ENCODE measurements around the gene SMIM7. TPM values are rescaled to one million over a fixed set of nuclear protein-coding genes. Genes with fewer than 3 reads are reported as not detected.
"Not testable (repeated sequence)": the region's sequence is repeated elsewhere in the genome, so short reads cannot be mapped to it uniquely, and the experiment has no call there.

The SMIM7 gene
- total RNA-seq, 1 donor from 2014 or later: 80.2 TPM

DNA sequence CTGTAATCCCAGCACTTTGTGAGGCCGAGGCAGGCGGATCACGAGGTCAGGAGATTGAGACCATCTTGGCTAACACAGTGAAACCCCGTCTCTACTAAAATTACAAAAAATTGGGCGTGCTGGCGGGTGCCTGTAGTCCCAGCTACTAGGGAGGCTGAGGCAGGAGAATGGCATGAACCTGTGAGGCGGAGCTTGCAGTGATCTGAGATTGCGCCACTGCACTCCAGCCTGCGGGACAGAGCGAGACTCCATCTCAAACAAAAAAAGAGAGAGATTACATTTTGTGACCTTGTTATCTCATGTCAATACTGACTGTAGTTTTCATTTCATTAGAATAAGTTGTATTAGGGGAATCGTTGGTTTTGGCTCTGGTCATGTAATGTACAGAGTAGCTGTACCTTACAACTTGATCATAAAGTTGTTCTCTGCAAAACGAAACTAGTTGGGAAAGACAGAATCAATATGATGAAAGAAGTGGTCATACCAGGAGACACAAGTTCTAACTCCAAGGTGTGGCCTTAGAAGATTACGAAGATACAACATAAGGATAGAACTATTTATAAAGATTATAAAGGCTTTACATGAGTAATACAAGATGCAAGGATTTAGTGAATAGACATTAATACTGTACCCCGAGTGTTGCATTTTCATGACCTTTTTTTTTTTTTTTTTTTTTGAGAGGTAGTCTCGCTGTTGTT lies 16.3 kb upstream of the SMIM7 start:
- Mint-ChIP-seq H3K27me3 (ENCODE audit: low read depth) (no peaks in the 10 kb centered on the region), H3K4me3 (no peak overlapping the region), H3K36me3 (peaks cover 13% of the 10 kb centered on the region), H3K9me3 (peaks cover 3% of the 10 kb centered on the region), H3K4me1 (no peaks in the 10 kb centered on the region), H3K27ac (no peak overlapping the region)
- DNase-seq (ENCODE audit: low spot score in 2 of 2, unreplicated experiment in 2 of 2): no peak
- TF ChIP-seq, protein P1, sequence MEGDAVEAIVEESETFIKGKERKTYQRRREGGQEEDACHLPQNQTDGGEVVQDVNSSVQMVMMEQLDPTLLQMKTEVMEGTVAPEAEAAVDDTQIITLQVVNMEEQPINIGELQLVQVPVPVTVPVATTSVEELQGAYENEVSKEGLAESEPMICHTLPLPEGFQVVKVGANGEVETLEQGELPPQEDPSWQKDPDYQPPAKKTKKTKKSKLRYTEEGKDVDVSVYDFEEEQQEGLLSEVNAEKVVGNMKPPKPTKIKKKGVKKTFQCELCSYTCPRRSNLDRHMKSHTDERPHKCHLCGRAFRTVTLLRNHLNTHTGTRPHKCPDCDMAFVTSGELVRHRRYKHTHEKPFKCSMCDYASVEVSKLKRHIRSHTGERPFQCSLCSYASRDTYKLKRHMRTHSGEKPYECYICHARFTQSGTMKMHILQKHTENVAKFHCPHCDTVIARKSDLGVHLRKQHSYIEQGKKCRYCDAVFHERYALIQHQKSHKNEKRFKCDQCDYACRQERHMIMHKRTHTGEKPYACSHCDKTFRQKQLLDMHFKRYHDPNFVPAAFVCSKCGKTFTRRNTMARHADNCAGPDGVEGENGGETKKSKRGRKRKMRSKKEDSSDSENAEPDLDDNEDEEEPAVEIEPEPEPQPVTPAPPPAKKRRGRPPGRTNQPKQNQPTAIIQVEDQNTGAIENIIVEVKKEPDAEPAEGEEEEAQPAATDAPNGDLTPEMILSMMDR (IDR thresholded peaks at IDR 0.05; ENCODE audit: unreplicated experiment): no peak

DNA sequence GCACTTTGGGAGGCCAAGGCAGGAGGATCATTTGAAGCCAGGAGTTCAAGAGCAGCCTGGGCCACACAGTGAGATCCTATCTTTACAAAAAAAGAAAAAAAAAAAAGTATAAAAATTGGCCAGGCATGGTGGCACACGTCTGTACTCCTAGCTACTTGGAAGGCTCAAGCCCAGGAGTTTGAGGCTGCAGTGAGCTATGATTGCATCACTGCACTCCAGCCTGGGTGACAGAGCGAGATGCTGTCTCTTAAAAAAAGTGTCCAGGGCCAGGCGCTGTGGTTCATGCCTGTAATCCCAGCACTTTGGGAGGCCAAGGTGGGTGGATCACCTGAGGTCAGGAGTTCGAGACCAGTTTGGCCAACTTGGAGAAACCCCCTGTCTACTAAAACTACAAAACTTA lies 13.9 kb upstream of the SMIM7 start:
- not testable (repeated sequence) for H3K27ac Mint-ChIP-seq; H3K4me3 Mint-ChIP-seq; H3K4me1 Mint-ChIP-seq; H3K36me3 Mint-ChIP-seq; H3K27me3 Mint-ChIP-seq (ENCODE audit: low read depth); DNase-seq (ENCODE audit: low spot score in 2 of 2, unreplicated experiment in 2 of 2); H3K9me3 Mint-ChIP-seq

DNA sequence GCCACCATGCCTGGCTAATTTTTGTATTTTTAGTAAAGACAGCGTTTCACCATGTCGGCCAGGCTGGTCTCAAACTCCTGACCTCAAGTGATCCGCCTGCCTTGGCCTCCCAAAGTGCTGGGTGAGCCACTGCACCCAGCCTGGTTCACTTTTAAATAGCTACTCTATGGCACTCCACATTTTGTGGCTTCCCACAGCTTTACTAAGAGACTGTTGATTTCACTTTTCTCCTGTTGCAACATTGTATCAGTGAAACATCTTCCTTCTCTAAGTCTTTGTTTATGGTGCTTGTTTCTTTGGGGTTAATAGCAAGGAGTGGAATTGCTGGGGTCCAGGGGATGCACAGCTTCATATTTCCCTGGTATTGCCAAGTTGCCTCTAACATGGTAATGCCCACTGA lies 13.3 kb upstream of the SMIM7 start:
- no peak for DNase-seq (ENCODE audit: low spot score in 2 of 2, unreplicated experiment in 2 of 2)
- no peaks in the 10 kb centered on the region for H3K4me1 Mint-ChIP-seq
- no peak overlapping the region for H3K4me3 Mint-ChIP-seq
- H3K27me3 Mint-ChIP-seq (ENCODE audit: low read depth): no peaks in the 10 kb centered on the region
- H3K27ac Mint-ChIP-seq: no peak overlapping the region
- peaks cover 1% of the 10 kb centered on the region for H3K36me3 Mint-ChIP-seq
- H3K9me3 Mint-ChIP-seq: no peaks in the 10 kb centered on the region
- TF ChIP-seq, protein P1 (IDR thresholded peaks at IDR 0.05; ENCODE audit: unreplicated experiment): no peak

DNA sequence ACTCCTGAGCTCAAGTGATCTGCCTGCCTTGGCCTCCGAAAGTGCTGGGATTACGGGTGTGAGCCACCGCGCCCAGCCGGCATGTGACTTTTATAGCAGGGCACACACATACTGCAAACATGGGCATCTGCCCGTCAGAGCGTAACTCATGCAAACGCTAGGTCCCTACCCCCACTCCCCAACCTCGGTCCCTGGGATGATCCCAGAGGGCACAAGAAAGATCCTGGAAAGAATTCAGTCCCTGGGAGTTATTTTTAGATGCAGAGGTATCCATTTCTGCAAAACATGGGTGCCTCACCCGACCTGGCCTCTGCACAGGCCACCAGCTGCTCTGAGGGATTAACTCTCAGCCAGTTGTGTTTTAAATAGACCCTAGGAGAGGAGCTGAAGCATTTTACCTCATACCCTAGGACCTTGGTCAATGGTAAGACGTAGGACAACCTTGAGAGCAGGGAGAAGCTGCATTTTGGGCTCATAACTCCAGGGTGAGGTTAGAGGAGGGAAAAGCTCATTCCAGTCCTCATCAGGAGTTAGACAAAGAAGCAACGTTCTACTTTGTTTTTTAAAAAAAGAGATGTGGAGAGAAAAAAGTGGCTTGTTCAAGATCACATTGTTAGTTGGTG lies 11.8 kb upstream of the SMIM7 start:
- no peak overlapping the region for H3K27ac Mint-ChIP-seq
- no peaks in the 10 kb centered on the region for H3K27me3 Mint-ChIP-seq (ENCODE audit: low read depth)
- TF ChIP-seq, protein P1 (IDR thresholded peaks at IDR 0.05; ENCODE audit: unreplicated experiment): no peak
- H3K4me3 Mint-ChIP-seq: no peak overlapping the region
- peaks cover 1% of the 10 kb centered on the region for H3K36me3 Mint-ChIP-seq
- no peaks in the 10 kb centered on the region for H3K9me3 Mint-ChIP-seq
- H3K4me1 Mint-ChIP-seq: no peaks in the 10 kb centered on the region
- DNase-seq (ENCODE audit: low spot score in 2 of 2, unreplicated experiment in 2 of 2): no peak

DNA sequence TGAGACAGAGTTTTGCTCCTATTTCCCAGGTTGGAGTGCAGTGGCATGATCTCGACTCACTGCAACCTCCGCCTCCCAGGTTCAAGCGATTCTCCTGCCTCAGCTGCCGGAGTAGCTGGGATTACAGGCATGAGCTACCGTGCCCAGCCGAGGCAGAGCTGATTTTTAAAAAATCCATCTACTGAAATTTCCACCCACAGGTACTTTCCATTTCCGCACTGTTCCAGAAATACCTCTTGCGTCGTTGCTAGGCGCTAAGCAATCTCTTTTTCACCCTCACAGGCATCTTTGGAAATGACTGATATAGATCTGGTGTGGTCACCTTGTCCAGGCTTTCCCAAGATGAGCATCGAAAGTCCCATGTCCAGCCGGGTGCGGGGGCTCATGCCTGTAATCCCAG lies 10.3 kb upstream of the SMIM7 start:
- H3K27ac Mint-ChIP-seq: no peak overlapping the region
- no peaks in the 10 kb centered on the region for H3K27me3 Mint-ChIP-seq (ENCODE audit: low read depth)

DNA sequence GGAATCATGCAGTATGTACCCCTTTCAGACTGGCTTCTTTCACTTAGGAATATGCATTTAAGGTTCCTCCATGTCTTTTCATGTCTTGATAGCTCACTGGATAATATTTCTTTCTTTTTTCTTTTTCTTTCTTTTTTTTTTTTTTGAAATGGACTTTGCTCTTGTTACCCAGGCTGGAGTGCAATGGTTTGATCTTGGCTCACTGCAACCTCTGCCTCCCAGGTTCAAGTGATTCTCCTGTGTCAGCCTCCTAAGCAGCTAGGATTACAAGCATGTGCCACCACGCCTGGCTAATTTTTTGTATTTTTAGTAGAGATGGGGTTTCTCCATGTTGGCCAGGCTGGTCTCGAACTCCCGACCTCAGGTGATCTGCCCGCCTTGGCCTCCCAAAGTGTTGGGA lies 8.8 kb upstream of the SMIM7 start:
- not testable (repeated sequence) for H3K27me3 Mint-ChIP-seq (ENCODE audit: low read depth); H3K27ac Mint-ChIP-seq; H3K9me3 Mint-ChIP-seq; H3K4me3 Mint-ChIP-seq; DNase-seq (ENCODE audit: low spot score in 2 of 2, unreplicated experiment in 2 of 2); H3K4me1 Mint-ChIP-seq; H3K36me3 Mint-ChIP-seq

More for the DNA sequence above, 10.3 kb upstream of the SMIM7 start:
- H3K4me3 Mint-ChIP-seq: no peak overlapping the region
- TF ChIP-seq, protein P1 (IDR thresholded peaks at IDR 0.05; ENCODE audit: unreplicated experiment): no peak
- DNase-seq (ENCODE audit: low spot score in 2 of 2, unreplicated experiment in 2 of 2): no peak
- no peaks in the 10 kb centered on the region for H3K9me3 Mint-ChIP-seq
- no peaks in the 10 kb centered on the region for H3K4me1 Mint-ChIP-seq
- peaks cover 1% of the 10 kb centered on the region for H3K36me3 Mint-ChIP-seq
